ENCODE data around the gene DSCAM.

DSCAM gene

GRCh38 chr21:40844935-40845334 is 2.0 kb downstream of the DSCAM start:
- H2AFZ ChIP-seq (ENCODE audit: low read depth, low read length, severe bottlenecking), result no peak overlapping the region
- H3K79me2 ChIP-seq (ENCODE audit: insufficient read depth, low read length), result no peaks in the 10 kb centered on the region
- no peaks in the 10 kb centered on the region for H4K20me1 ChIP-seq (ENCODE audit: low read depth, low read length)
- no peak overlapping the region for H3K4me2 ChIP-seq (ENCODE audit: low read depth, low read length, poor library complexity, severe bottlenecking)
- no peak for TF ChIP-seq EZH2phosphoT487 (conservative IDR thresholded peaks at IDR 0.05; ENCODE audit: low read length)
- TF ChIP-seq CTCF (IDR thresholded peaks at IDR 0.05; ENCODE audit: insufficient read depth, low read length, poor library complexity, severe bottlenecking), result no peak
- no peak overlapping the region for H3K9ac ChIP-seq (ENCODE audit: low read length)
- no peak overlapping the region for H3K4me3 ChIP-seq (ENCODE audit: insufficient read depth, low read length, poor library complexity, severe bottlenecking)
- no peak overlapping the region for H3K27ac ChIP-seq (ENCODE audit: low read depth, low read length)
- no peaks in the 10 kb centered on the region for H3K27me3 ChIP-seq (ENCODE audit: low read length)
- no peaks in the 10 kb centered on the region for H3K36me3 ChIP-seq (ENCODE audit: low read length)
- H3F3A ChIP-seq (ENCODE audit: insufficient read depth), result no peaks in the 10 kb centered on the region
- no peaks in the 10 kb centered on the region for H3K9me2 ChIP-seq (replicated peaks; ENCODE audit: insufficient read depth, low read length)
- no peaks in the 10 kb centered on the region for H3K9me3 ChIP-seq (ENCODE audit: insufficient read depth, low read length)

- H3K36me3 ChIP-seq (ENCODE audit: low read length), result no peaks in the 10 kb centered on the region
- no peak for TF ChIP-seq EZH2phosphoT487 (conservative IDR thresholded peaks at IDR 0.05; ENCODE audit: low read length)
- H3K4me2 ChIP-seq (ENCODE audit: low read depth, low read length, poor library complexity, severe bottlenecking), result no peak overlapping the region
Measured at GRCh38 chr21:40842197-40842552, 4.8 kb downstream of the DSCAM start.

GRCh38 chr21:40841524-40842196 is 5.3 kb downstream of the DSCAM start:
- Histone ChIP-seq H4K20me1 (ENCODE audit: low read depth, low read length) (no peaks in the 10 kb centered on the region), H2AFZ (ENCODE audit: low read depth, low read length, severe bottlenecking) (no peak overlapping the region), H3K9ac (ENCODE audit: low read length) (no peak overlapping the region), H3F3A (ENCODE audit: insufficient read depth) (no peaks in the 10 kb centered on the region), H3K27me3 (ENCODE audit: low read length) (no peaks in the 10 kb centered on the region), H3K9me3 (ENCODE audit: insufficient read depth, low read length) (no peaks in the 10 kb centered on the region), H3K79me2 (ENCODE audit: insufficient read depth, low read length) (no peaks in the 10 kb centered on the region), H3K4me2 (ENCODE audit: low read depth, low read length, poor library complexity, severe bottlenecking) (no peak overlapping the region), H3K27ac (ENCODE audit: low read depth, low read length) (no peak overlapping the region), H3K4me3 (ENCODE audit: insufficient read depth, low read length, poor library complexity, severe bottlenecking) (no peak overlapping the region), H3K9me2 (replicated peaks; ENCODE audit: insufficient read depth, low read length) (no peaks in the 10 kb centered on the region), H3K36me3 (ENCODE audit: low read length) (no peaks in the 10 kb centered on the region)
- TF ChIP-seq EZH2phosphoT487 (conservative IDR thresholded peaks at IDR 0.05; ENCODE audit: low read length) (no peak), CTCF (IDR thresholded peaks at IDR 0.05; ENCODE audit: insufficient read depth, low read length, poor library complexity, severe bottlenecking) (no peak)

More at GRCh38 chr21:40842197-40842552, 4.8 kb downstream of the DSCAM start:
- Histone ChIP-seq H4K20me1 (ENCODE audit: low read depth, low read length) (no peaks in the 10 kb centered on the region), H2AFZ (ENCODE audit: low read depth, low read length, severe bottlenecking) (no peak overlapping the region), H3K9me2 (replicated peaks; ENCODE audit: insufficient read depth, low read length) (no peaks in the 10 kb centered on the region), H3K27me3 (ENCODE audit: low read length) (no peaks in the 10 kb centered on the region), H3K9me3 (ENCODE audit: insufficient read depth, low read length) (no peaks in the 10 kb centered on the region), H3K79me2 (ENCODE audit: insufficient read depth, low read length) (no peaks in the 10 kb centered on the region), H3F3A (ENCODE audit: insufficient read depth) (no peaks in the 10 kb centered on the region), H3K27ac (ENCODE audit: low read depth, low read length) (no peak overlapping the region), H3K4me3 (ENCODE audit: insufficient read depth, low read length, poor library complexity, severe bottlenecking) (no peak overlapping the region), H3K9ac (ENCODE audit: low read length) (no peak overlapping the region)

- no peak overlapping the region for H3K27ac ChIP-seq (ENCODE audit: low read depth, low read length)
- TF ChIP-seq CTCF (IDR thresholded peaks at IDR 0.05; ENCODE audit: insufficient read depth, low read length, poor library complexity, severe bottlenecking) (no peak), EZH2phosphoT487 (conservative IDR thresholded peaks at IDR 0.05; ENCODE audit: low read length) (no peak)
- no peaks in the 10 kb centered on the region for H3F3A ChIP-seq (ENCODE audit: insufficient read depth)
- no peaks in the 10 kb centered on the region for H3K79me2 ChIP-seq (ENCODE audit: insufficient read depth, low read length)
- no peaks in the 10 kb centered on the region for H3K27me3 ChIP-seq (ENCODE audit: low read length)
- no peak overlapping the region for H3K9ac ChIP-seq (ENCODE audit: low read length)
- no peak overlapping the region for H2AFZ ChIP-seq (ENCODE audit: low read depth, low read length, severe bottlenecking)
- no peak overlapping the region for H3K4me2 ChIP-seq (ENCODE audit: low read depth, low read length, poor library complexity, severe bottlenecking)
- no peaks in the 10 kb centered on the region for H3K9me2 ChIP-seq (replicated peaks; ENCODE audit: insufficient read depth, low read length)
- no peaks in the 10 kb centered on the region for H3K36me3 ChIP-seq (ENCODE audit: low read length)
- no peak overlapping the region for H3K4me3 ChIP-seq (ENCODE audit: insufficient read depth, low read length, poor library complexity, severe bottlenecking)
- no peaks in the 10 kb centered on the region for H3K9me3 ChIP-seq (ENCODE audit: insufficient read depth, low read length)
- H4K20me1 ChIP-seq (ENCODE audit: low read depth, low read length), result no peaks in the 10 kb centered on the region
Measured at GRCh38 chr21:40840401-40841125, 6.4 kb downstream of the DSCAM start.

Measured in SU-DHL-6 (cell line).